ENCODE results near the gene SAMM50. TPM values are rescaled to one million over a fixed set of nuclear protein-coding genes. Genes with fewer than 3 reads are reported as not detected.

The SAMM50 gene
- total and polyA plus RNA-seq, 2 experiments from 2014 or later, result 58.6 to 60.3 TPM

DNA sequence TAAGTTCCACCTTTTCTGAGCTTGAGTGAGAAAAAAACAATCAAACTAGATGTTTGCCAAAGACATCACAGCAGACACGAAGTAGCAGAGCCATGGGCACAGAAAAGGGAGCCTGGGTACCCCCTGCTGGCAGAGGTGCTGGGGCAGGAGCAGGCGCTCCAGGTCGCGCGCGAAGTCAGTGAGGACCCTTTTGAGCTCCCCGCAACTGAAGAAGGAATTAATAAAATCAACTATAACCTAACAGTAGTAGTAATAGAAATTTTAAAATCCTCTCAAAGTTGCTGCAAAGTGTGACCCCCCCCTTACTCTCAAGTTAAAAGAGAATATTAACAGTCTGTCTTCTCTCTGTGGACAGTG lies 48.8 kb downstream of the SAMM50 start (continued):
- TF ChIP-seq POLR2AphosphoS5 (IDR thresholded peaks at IDR 0.05; ENCODE audit: low read depth) (no peak), JUNB (IDR thresholded peaks at IDR 0.05; ENCODE audit: unreplicated experiment) (no peak), EZH2 (IDR thresholded peaks at IDR 0.05; ENCODE audit: low read depth, unreplicated experiment) (no peak), EZH2phosphoT487 (IDR thresholded peaks at IDR 0.05; ENCODE audit: unreplicated experiment) (no peak), ZNF331 (CRISPR knock-in tag; IDR thresholded peaks at IDR 0.05; ENCODE audit: low read depth) (no peak), STAT1 (IDR thresholded peaks at IDR 0.05; ENCODE audit: unreplicated experiment) (no peak)
- TF ChIP-seq, protein P1, sequence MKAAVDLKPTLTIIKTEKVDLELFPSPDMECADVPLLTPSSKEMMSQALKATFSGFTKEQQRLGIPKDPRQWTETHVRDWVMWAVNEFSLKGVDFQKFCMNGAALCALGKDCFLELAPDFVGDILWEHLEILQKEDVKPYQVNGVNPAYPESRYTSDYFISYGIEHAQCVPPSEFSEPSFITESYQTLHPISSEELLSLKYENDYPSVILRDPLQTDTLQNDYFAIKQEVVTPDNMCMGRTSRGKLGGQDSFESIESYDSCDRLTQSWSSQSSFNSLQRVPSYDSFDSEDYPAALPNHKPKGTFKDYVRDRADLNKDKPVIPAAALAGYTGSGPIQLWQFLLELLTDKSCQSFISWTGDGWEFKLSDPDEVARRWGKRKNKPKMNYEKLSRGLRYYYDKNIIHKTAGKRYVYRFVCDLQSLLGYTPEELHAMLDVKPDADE (IDR thresholded peaks at IDR 0.05), result no peak
- TF ChIP-seq, protein P2, sequence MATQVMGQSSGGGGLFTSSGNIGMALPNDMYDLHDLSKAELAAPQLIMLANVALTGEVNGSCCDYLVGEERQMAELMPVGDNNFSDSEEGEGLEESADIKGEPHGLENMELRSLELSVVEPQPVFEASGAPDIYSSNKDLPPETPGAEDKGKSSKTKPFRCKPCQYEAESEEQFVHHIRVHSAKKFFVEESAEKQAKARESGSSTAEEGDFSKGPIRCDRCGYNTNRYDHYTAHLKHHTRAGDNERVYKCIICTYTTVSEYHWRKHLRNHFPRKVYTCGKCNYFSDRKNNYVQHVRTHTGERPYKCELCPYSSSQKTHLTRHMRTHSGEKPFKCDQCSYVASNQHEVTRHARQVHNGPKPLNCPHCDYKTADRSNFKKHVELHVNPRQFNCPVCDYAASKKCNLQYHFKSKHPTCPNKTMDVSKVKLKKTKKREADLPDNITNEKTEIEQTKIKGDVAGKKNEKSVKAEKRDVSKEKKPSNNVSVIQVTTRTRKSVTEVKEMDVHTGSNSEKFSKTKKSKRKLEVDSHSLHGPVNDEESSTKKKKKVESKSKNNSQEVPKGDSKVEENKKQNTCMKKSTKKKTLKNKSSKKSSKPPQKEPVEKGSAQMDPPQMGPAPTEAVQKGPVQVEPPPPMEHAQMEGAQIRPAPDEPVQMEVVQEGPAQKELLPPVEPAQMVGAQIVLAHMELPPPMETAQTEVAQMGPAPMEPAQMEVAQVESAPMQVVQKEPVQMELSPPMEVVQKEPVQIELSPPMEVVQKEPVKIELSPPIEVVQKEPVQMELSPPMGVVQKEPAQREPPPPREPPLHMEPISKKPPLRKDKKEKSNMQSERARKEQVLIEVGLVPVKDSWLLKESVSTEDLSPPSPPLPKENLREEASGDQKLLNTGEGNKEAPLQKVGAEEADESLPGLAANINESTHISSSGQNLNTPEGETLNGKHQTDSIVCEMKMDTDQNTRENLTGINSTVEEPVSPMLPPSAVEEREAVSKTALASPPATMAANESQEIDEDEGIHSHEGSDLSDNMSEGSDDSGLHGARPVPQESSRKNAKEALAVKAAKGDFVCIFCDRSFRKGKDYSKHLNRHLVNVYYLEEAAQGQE (IDR thresholded peaks at IDR 0.05; ENCODE audit: unreplicated experiment), result no peak

DNA sequence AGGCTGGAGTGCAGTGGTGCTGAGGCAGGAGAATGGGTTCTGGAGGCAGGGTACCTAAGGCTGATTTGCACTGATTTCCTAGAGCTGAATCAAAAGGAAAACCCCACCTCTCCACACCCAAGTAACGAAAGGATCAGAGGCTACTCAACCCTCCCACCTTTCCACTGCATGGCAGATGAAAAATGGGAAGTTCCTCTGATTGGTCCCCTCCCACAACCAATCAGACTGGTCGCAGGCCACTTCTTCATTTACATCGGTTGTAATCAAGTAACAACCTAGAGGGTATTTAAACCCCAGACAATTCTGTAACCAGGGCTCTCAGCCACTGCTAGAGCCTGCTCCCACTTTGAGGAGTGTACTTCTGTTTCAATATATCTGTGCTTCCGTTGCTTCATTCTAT lies 50.3 kb downstream of the SAMM50 start:
- DNase-seq (ENCODE audit: low spot score) (no peak), ATAC-seq (no peak)
- no peaks in the 10 kb centered on the region for H3K9me2 ChIP-seq (ENCODE audit: insufficient read depth)
- Mint-ChIP-seq H3K27me3 (ENCODE audit: insufficient read depth, low read depth, poor library complexity) (peaks cover 4% of the 10 kb centered on the region), H3K27ac (no peak overlapping the region), H3K4me1 (peaks cover 2% of the 10 kb centered on the region), H3K36me3 (ENCODE audit: low read depth) (peaks cover 11% of the 10 kb centered on the region; the same call in 2 of the 3 replicates), H3K4me3 (no peak overlapping the region), H3K9me3 (peaks cover 3% of the 10 kb centered on the region; the same call in 2 of the 3 replicates)
- no peak for TF ChIP-seq EZH2phosphoT487 (IDR thresholded peaks at IDR 0.05; ENCODE audit: unreplicated experiment)
- TF ChIP-seq ZNF331 (CRISPR knock-in tag; IDR thresholded peaks at IDR 0.05; ENCODE audit: low read depth), result no peak
- TF ChIP-seq POLR2AphosphoS5 (IDR thresholded peaks at IDR 0.05; ENCODE audit: low read depth), result no peak
- no peak for TF ChIP-seq JUNB (IDR thresholded peaks at IDR 0.05; ENCODE audit: unreplicated experiment)
- TF ChIP-seq NANOG (IDR thresholded peaks at IDR 0.05; ENCODE audit: borderline replicate concordance), result no peak
- TF ChIP-seq STAT1 (IDR thresholded peaks at IDR 0.05; ENCODE audit: unreplicated experiment), result no peak
- H2AFZ ChIP-seq, result no peak overlapping the region
- no peaks in the 10 kb centered on the region for H3F3A ChIP-seq (replicated peaks; ENCODE audit: low read depth)
- no peaks in the 10 kb centered on the region for H3K79me2 ChIP-seq (replicated peaks; ENCODE audit: insufficient read depth)
- no peaks in the 10 kb centered on the region for H3K27me3 ChIP-seq (ENCODE audit: insufficient read depth)
- no peaks in the 10 kb centered on the region for H3K36me3 ChIP-seq (ENCODE audit: insufficient read depth)
- no peak overlapping the region for H3K4me3 ChIP-seq
- H3K27ac ChIP-seq (ENCODE audit: low read depth), result no peak overlapping the region
- H3K4me1 ChIP-seq (ENCODE audit: insufficient read depth), result no peaks in the 10 kb centered on the region; the same call in 1 of the 2 replicates
- no peak overlapping the region for H3K4me2 ChIP-seq
- H4K20me1 ChIP-seq (replicated peaks; ENCODE audit: insufficient read depth), result no peaks in the 10 kb centered on the region; the same call in 1 of the 2 replicates

DNA sequence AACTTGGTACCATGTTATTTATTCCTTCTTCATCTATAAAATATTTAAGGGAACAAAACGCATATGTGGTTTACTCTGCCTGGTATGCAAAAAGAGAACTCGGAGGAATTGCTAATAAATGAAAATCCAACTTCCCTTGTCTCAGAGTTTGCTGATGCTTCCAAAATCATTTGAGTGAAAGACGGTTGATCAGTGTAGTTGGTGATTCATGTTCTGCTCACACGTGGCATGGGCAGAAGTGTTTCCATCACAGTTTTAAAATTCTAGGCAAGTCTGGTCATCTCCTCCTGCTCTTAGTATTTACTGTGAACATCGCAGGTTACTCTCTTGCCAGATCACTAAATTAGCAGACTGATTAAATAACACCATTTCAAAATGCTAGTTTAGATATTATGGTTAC lies 56.9 kb downstream of the SAMM50 start:
- no peak overlapping the region for H3K4me3 ChIP-seq
- H3K27me3 ChIP-seq (ENCODE audit: insufficient read depth), result no peaks in the 10 kb centered on the region
- no peaks in the 10 kb centered on the region for H3K79me2 ChIP-seq (replicated peaks; ENCODE audit: insufficient read depth)
- ATAC-seq, result no peak
- no peaks in the 10 kb centered on the region for H3K9me3 Mint-ChIP-seq
- no peaks in the 10 kb centered on the region for H3K36me3 ChIP-seq (ENCODE audit: insufficient read depth)
- no peaks in the 10 kb centered on the region for H4K20me1 ChIP-seq (replicated peaks; ENCODE audit: insufficient read depth)
- no peak overlapping the region for H3K27ac Mint-ChIP-seq
- H2AFZ ChIP-seq, result no peak overlapping the region
- peaks cover 2% of the 10 kb centered on the region for H3K27me3 Mint-ChIP-seq (ENCODE audit: insufficient read depth, low read depth, poor library complexity)
- H3K4me3 Mint-ChIP-seq, result no peak overlapping the region
- no peak overlapping the region for H3K27ac ChIP-seq (ENCODE audit: low read depth)
- H3K36me3 Mint-ChIP-seq (ENCODE audit: low read depth), result no peaks in the 10 kb centered on the region
- H3F3A ChIP-seq (replicated peaks; ENCODE audit: low read depth), result no peaks in the 10 kb centered on the region
- H3K4me1 ChIP-seq (ENCODE audit: insufficient read depth), result no peaks in the 10 kb centered on the region
- no peaks in the 10 kb centered on the region for H3K9me2 ChIP-seq (ENCODE audit: insufficient read depth)
- H3K4me1 Mint-ChIP-seq, result no peaks in the 10 kb centered on the region; the same call in 2 of the 3 replicates
- DNase-seq (ENCODE audit: low spot score), result no peak
- H3K4me2 ChIP-seq, result no peak overlapping the region
- TF ChIP-seq POLR2AphosphoS5 (IDR thresholded peaks at IDR 0.05; ENCODE audit: low read depth), result no peak
- TF ChIP-seq EZH2phosphoT487 (IDR thresholded peaks at IDR 0.05; ENCODE audit: unreplicated experiment), result no peak
- TF ChIP-seq EZH2 (IDR thresholded peaks at IDR 0.05; ENCODE audit: low read depth, unreplicated experiment), result no peak
